Measurements from ENCODE around the gene CFAP54. TPM values are rescaled to one million over a fixed set of nuclear protein-coding genes. Genes with fewer than 3 reads are reported as not detected.
A peak's percentile ranks its signal among the peaks of the same experiment; 100 is the strongest.
"Not testable (repeated sequence)": the region's sequence is repeated elsewhere in the genome, so short reads cannot be mapped to it uniquely, and the experiment has no call there.

Gene CFAP54
- total RNA-seq, 2 experiments from 2014 or later: 0.26 to 0.52 TPM

DNA sequence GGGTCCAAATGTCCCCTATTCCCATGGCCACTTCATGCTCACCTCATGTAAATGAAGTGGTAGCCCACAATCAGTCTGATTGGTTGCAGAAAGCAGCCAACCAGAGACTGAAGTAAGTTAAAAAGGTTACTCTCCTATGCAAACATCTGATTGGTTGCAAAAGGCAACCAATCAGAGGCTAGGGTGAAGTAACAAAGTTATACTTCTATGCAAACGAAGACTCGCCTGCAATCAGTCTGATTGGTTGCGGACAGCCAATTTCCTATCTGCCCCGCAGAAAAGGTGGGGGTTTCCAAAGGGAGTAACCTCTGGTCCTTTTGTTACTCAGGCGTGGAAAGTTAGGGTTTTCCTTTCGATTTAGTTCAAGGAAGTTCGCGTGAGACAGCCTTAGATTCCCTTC lies 209.6 kb downstream of the CFAP54 start:
- H3K4me3 Mint-ChIP-seq: no peak overlapping the region
- H3K27ac Mint-ChIP-seq: no peak overlapping the region
- H3K9me3 Mint-ChIP-seq: peaks cover 2% of the 10 kb centered on the region
- H3K36me3 Mint-ChIP-seq: no peaks in the 10 kb centered on the region
- no peak for DNase-seq
- no peaks in the 10 kb centered on the region for H3K4me1 Mint-ChIP-seq
- H3K27me3 Mint-ChIP-seq: peaks cover 21% of the 10 kb centered on the region

DNA sequence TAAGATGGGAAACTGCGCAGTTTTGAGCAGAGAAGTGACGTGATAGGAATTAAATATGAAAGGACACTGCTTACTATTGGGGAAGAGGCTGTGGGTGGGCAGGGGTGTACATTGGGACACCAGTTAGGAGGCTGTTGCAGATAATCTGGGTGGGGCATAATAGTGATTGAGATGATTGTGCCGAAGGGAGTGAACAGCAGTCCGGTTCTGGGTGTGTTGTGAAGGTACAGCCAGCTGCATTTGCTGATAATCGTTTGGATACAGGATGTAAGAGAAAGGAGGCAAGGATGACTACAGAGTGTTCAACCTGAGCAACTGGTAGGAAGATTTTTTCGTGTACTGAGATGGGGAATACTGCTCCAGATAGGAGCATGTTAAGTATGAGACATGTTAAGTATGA lies 212.5 kb downstream of the CFAP54 start:
- H3K36me3 Mint-ChIP-seq: no peaks in the 10 kb centered on the region
- peaks cover 15% of the 10 kb centered on the region for H3K27me3 Mint-ChIP-seq
- H3K9me3 Mint-ChIP-seq: peaks cover 2% of the 10 kb centered on the region
- H3K4me1 Mint-ChIP-seq: no peaks in the 10 kb centered on the region
- H3K4me3 Mint-ChIP-seq: no peak overlapping the region
- H3K27ac Mint-ChIP-seq: no peak overlapping the region
- no peak for DNase-seq

DNA sequence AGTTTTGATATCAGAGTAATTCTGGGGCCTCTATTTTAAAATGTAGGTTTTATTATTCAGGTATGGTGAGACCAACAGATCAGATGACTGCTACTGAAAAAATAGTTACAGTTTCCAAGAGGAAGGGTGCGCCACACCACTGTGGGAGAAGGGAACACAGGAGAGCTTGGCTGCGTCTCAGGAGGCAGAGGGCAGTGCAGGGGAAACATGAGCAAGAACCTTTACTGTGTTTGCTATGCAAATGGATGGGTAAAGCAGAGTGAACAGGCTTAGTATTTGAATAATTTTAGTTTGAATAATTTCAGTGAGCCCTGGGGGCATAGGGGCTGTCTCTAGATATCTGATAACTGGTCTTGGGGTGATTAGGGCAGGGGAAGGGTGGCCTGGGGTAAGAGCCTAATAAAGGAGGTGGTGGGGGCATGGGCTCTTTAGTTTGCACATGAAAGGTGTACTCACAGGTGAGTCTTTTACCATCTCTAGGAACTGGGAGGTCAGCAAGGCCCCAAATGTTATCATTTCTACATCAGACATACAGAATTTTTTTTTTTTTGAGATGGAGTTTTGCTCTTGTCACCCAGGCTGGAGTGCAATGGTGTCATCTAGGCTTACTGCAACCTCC lies 220.9 kb downstream of the CFAP54 start:
- no peak overlapping the region for H3K4me3 Mint-ChIP-seq
- DNase-seq: no peak
- H3K4me1 Mint-ChIP-seq: no peaks in the 10 kb centered on the region
- H3K27ac Mint-ChIP-seq: no peak overlapping the region
- H3K27me3 Mint-ChIP-seq: peaks cover 4% of the 10 kb centered on the region
- no peaks in the 10 kb centered on the region for H3K36me3 Mint-ChIP-seq
- no peaks in the 10 kb centered on the region for H3K9me3 Mint-ChIP-seq

DNA sequence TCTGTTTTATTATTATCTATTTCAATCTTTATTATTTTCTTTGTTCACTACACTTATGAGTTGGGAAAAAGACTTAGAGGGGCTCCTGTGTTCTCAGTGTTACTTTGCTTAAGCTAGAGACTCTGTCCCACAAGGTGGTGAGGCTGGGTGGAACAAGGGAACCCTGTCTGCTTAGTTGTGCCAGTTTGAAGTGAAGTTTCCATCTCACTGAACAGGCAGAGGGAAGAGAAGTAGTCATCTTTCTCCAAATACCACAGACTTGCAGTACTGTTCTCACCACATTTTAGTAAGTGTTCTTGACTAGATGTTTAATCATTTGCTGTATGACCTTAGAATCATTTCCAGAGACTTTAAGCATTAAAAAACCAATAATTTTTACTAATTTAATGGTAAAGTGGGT lies 222.0 kb downstream of the CFAP54 start:
- H3K36me3 Mint-ChIP-seq: no peaks in the 10 kb centered on the region
- H3K4me3 Mint-ChIP-seq: no peak overlapping the region
- H3K9me3 Mint-ChIP-seq: no peaks in the 10 kb centered on the region
- peaks cover 1% of the 10 kb centered on the region for H3K4me1 Mint-ChIP-seq
- peaks cover 4% of the 10 kb centered on the region for H3K27me3 Mint-ChIP-seq
- H3K27ac Mint-ChIP-seq: no peak overlapping the region
- no peak for DNase-seq

DNA sequence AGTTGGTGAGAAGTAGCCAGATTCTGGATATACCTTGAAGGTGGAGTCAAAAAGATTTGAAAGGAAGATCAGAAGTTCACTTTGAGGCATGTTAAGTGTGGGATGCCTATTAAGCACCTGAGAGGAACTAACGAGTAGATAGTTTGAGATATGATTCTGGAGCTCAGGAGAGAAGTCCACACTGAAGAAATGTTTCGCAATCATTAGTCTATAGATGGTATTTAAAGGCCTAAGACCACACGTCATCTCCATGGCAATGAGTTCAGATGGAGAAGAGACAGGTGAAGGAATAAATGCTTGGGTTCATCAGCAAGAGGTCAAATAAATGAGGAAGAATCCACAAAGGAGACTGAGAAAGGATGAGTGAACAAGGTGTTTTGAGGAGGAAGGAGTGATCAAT lies 224.8 kb downstream of the CFAP54 start:
- H3K27ac Mint-ChIP-seq: no peak overlapping the region
- H3K27me3 Mint-ChIP-seq: peaks cover 4% of the 10 kb centered on the region
- H3K4me1 Mint-ChIP-seq: peaks cover 1% of the 10 kb centered on the region
- no peaks in the 10 kb centered on the region for H3K36me3 Mint-ChIP-seq
- no peak for DNase-seq
- H3K9me3 Mint-ChIP-seq: no peaks in the 10 kb centered on the region
- H3K4me3 Mint-ChIP-seq: no peak overlapping the region

DNA sequence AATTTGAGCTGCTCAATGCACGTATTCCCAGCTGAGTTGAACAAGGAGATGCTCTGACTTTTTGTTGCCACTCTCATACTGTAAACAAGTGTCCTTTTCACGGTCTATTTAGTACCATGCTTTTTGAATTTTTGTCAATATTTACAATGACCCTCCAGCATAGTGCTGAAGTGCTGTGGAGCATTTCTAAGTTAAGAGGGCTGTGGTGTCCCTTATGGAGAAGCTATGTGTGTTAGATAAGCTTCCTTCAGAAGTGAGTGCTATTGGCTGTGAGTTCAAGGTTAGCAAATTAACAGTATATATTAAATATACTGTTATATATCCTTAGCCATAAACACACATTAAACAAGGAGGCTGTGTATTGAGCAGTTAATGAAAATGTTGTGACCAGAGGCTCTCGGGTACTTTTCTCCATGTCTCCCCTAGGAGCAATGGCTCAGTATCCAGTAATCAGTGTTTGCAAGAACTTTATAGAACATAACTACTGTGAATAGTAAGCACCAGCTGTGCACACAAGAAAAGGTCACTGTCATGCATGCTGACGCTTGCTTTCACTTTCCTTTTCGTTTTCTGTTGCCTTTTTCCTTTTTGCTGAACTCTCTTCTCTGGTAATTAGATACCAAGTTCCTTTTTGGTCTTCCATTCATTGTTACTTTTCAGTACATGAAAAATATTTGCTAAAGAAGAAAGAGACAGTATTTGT lies 230.4 kb downstream of the CFAP54 start:
- Mint-ChIP-seq H3K27ac (peak overlapping the region; percentile 89), H3K27me3 (no peaks in the 10 kb centered on the region), H3K4me3 (peak overlapping the region; percentile 81), H3K36me3 (no peaks in the 10 kb centered on the region), H3K4me1 (peaks cover 8% of the 10 kb centered on the region), H3K9me3 (no peaks in the 10 kb centered on the region)
- peak; percentile 6 for DNase-seq

DNA sequence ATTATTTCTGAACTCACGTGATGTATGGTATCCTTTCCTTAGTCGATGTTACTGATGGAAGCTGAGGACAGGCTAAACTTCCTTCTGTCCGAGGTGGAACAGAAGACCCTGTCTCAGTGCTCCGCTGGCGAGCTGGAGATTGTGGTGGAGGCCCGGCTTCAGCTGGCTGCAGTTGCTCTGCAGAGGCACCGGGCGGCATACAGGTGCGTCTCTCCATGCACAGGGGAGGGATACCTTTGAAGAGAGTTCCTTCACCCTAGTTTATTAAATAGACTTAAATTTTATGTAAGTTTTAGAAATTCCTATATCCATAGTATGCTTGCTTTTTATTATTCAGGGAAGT lies 231.0 kb downstream of the CFAP54 start:
- peak; percentile 16 for DNase-seq
- Mint-ChIP-seq H3K27ac (peak overlapping the region; percentile 89), H3K4me1 (peaks cover 8% of the 10 kb centered on the region), H3K36me3 (no peaks in the 10 kb centered on the region), H3K9me3 (no peaks in the 10 kb centered on the region), H3K4me3 (peak overlapping the region; percentile 81), H3K27me3 (no peaks in the 10 kb centered on the region)

DNA sequence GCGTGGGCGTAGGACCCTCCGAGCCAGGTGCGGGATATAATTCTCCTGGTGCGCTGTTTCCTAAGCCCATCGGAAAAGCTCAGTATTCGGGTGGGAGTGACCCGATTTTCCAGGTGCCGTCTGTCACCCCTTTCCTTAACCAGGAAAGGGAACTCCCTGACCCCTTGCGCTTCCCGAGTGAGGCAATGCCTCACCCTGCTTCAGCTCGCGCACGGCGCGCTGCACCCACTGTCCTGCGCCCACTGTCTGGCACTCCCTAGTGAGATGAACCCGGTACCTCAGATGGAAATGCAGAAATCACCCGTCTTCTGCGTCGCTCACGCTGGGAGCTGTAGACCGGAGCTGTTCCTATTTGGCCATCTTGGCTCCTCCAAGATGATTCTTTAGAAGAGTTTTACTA lies 240.1 kb downstream of the CFAP54 start:
- not testable (repeated sequence) for H3K4me1 Mint-ChIP-seq, H3K36me3 Mint-ChIP-seq, DNase-seq, H3K27ac Mint-ChIP-seq, H3K9me3 Mint-ChIP-seq, H3K4me3 Mint-ChIP-seq
- peaks cover 11% of the 10 kb centered on the region for H3K27me3 Mint-ChIP-seq

DNA sequence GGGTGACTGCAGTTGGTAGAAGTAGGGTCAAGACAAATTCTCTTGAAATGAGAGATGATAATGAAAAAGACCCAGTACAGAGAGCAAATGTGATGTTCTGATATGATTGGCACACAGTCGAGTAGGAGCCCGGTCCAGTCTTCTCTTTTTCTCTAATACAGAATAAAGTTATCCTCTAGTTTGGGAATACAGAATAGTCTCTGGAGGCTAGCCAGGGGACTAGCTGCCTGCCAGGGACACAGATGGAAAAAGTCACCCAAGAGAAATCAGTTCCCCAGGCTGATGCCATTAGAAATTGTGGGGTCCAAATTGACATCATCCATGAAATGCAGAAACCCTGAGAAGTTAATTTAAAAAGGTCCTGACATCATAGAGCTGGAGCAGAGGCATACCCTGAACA lies 240.5 kb downstream of the CFAP54 start:
- H3K27me3 Mint-ChIP-seq: peaks cover 11% of the 10 kb centered on the region
- no peaks in the 10 kb centered on the region for H3K36me3 Mint-ChIP-seq
- H3K4me3 Mint-ChIP-seq: no peak overlapping the region
- H3K9me3 Mint-ChIP-seq: no peaks in the 10 kb centered on the region
- DNase-seq: no peak
- no peak overlapping the region for H3K27ac Mint-ChIP-seq
- H3K4me1 Mint-ChIP-seq: no peaks in the 10 kb centered on the region

DNA sequence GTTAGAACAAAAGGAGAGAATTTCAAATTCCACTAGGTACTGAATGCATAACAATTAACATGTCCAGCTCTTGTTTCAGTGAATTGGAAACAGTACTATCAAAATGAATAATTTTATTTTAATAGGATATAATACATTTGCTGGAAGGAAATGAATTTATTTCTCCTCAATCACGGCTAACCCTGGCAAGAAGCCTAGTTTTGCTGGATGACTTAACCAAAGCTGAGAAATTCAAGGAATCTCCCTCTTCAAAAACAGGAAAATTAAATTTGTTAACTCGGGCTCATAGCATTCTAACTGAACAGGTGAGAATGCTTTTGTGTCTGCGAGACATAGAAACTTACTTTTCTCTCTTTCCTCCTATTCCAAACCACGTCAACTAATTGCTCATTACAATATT lies 254.2 kb downstream of the CFAP54 start:
- Mint-ChIP-seq H3K36me3 (no peaks in the 10 kb centered on the region), H3K27me3 (peaks cover 3% of the 10 kb centered on the region), H3K4me3 (no peak overlapping the region), H3K9me3 (no peaks in the 10 kb centered on the region), H3K4me1 (no peaks in the 10 kb centered on the region), H3K27ac (no peak overlapping the region)
- no peak for DNase-seq

DNA sequence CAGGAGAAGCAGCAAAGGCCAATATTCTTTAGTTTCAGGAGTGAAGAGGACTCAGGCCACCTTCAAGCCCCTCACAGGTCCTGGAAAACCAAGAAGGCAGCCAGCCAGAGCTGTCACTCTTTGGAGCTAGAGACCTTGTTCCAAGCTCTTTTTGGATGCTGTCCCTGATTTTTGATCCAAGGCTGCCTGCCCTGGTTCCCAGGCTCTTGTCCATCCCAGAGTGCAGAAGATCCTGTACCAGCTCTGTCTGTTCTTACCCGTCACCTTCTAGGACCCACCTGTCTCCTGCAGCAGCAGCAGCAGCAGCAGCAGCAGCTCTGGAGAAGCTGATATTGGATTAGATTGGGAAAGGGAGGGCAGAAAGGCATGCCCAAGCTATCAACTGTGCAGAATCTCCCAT lies 260.6 kb downstream of the CFAP54 start:
- H3K27me3 Mint-ChIP-seq: peaks cover 3% of the 10 kb centered on the region
- H3K4me1 Mint-ChIP-seq: no peaks in the 10 kb centered on the region
- no peak overlapping the region for H3K4me3 Mint-ChIP-seq
- H3K9me3 Mint-ChIP-seq: no peaks in the 10 kb centered on the region
- H3K27ac Mint-ChIP-seq: no peak overlapping the region
- no peak for DNase-seq
- H3K36me3 Mint-ChIP-seq: no peaks in the 10 kb centered on the region

DNA sequence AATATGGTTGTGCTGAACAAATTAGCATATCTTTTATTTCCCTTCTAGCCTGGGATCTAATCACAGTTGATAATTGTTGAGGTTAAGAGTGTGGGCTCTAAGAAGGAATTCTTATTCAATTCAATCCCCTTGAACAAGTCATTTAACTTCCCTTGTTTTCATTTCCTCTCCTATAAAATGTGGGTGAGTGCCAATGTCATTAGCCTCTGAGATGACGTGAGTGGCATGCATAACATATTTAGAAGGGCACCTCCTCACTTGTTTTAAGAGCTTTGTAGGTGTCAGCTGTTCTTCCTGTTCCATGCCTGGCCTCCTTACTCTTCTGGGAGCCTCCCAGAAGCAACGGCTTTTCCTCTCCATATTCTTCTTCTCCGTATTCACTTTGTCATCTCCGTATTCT lies 262.2 kb downstream of the CFAP54 start:
- Mint-ChIP-seq H3K27ac (no peak overlapping the region), H3K27me3 (peaks cover 3% of the 10 kb centered on the region), H3K4me3 (no peak overlapping the region), H3K9me3 (no peaks in the 10 kb centered on the region), H3K4me1 (no peaks in the 10 kb centered on the region), H3K36me3 (no peaks in the 10 kb centered on the region)
- no peak for DNase-seq

DNA sequence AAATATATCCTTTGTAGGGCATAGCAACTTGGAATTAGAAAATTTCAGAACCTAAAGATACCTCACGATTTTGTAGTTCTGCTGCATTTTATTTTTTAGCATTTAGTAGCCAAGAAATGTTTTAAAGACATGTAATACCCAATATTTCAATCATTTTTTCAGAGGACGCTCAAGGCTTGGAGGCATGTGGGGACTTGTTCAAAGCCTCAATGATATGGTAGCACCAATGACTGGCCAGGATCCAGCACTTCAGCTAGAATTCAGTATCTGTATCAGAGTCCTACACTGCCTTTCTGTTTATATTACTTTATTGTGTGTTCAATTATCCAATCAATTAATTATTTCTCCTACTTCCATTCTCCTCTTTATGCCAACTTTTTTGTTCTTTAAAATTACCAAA lies 262.8 kb downstream of the CFAP54 start:
- Mint-ChIP-seq H3K27me3 (no peaks in the 10 kb centered on the region), H3K27ac (no peak overlapping the region), H3K36me3 (no peaks in the 10 kb centered on the region), H3K9me3 (no peaks in the 10 kb centered on the region), H3K4me3 (no peak overlapping the region), H3K4me1 (no peaks in the 10 kb centered on the region)
- no peak for DNase-seq

DNA sequence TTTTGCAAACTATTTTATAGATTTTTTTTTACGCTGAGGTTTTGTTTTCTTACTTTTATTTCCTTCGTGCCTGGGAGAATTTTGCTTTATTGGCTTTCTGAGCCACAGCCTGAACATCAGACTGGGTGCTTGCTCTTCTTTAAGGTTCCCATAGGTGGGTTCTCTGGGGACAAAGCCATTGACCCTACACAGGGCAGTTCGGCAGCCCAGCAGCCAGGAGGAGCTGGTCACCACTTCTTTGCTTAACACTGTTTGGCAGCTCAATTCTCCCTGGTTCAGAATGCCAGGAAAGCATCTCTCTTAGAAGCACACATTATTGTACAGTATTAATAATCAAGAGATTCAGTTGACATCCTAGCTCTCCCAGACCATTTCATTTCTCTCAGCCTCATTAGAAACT lies 276.9 kb downstream of the CFAP54 start:
- DNase-seq: no peak
- no peaks in the 10 kb centered on the region for H3K4me1 Mint-ChIP-seq
- H3K36me3 Mint-ChIP-seq: no peaks in the 10 kb centered on the region
- H3K4me3 Mint-ChIP-seq: no peak overlapping the region
- H3K27ac Mint-ChIP-seq: no peak overlapping the region
- peaks cover 4% of the 10 kb centered on the region for H3K27me3 Mint-ChIP-seq
- H3K9me3 Mint-ChIP-seq: no peaks in the 10 kb centered on the region

DNA sequence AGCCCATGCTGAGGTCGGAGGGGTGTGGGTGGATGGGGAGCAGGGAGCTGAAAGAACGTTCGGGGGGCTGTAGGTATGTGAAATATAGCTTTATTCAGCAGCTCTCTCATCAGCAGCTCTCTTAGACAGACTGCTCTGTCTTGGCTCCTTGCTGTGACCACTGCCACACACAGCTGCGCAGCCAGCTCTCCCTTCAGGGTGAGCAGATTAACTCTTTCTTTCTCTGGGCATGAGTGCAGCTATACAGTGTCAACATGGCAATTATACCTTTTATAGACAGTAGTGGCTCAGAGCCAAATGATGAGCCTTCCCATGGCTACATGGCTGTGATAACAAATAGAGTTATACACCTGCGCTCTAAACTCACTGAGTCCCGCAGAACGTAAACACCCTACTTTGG lies 280.0 kb downstream of the CFAP54 start:
- Mint-ChIP-seq H3K9me3 (no peaks in the 10 kb centered on the region), H3K27ac (no peak overlapping the region), H3K4me3 (no peak overlapping the region), H3K4me1 (no peaks in the 10 kb centered on the region), H3K36me3 (no peaks in the 10 kb centered on the region), H3K27me3 (no peaks in the 10 kb centered on the region)
- DNase-seq: no peak
